Activated T-helper 17 cell treated with anti-CD3 and anti-CD28 coated beads, Interleukin-2, amount 50 U/mL, for 72 hours (primary cell): ENCODE results near the gene CPB2. TPM values are rescaled to one million over a fixed set of nuclear protein-coding genes. Genes with fewer than 3 reads are reported as not detected.
A peak's percentile ranks its signal among the peaks of the same experiment; 100 is the strongest.

Experiments
- ATAC-seq: fragments of 150-1000 bp; cut with Tn5 transposase; replicated peaks from 2 replicates; pipeline ENCODE4 v1.10.0; 2021; ENCODE audit warnings: mild to moderate bottlenecking, moderate library complexity
- H3K27ac Mint-ChIP-seq: one replicate; pipeline ENCODE4 v1.8.0; 2022; ENCODE audit warnings: mixed read lengths
- H3K27me3 Mint-ChIP-seq: one replicate; pipeline ENCODE4 v1.8.0; 2022; ENCODE audit warnings: mixed read lengths
- H3K36me3 Mint-ChIP-seq: one replicate; pipeline ENCODE4 v1.8.0; 2022; ENCODE audit warnings: low read depth, mild to moderate bottlenecking, mixed read lengths
- H3K4me1 Mint-ChIP-seq: one replicate; pipeline ENCODE4 v1.8.0; 2022; ENCODE audit warnings: mixed read lengths
- H3K4me3 Mint-ChIP-seq: one replicate; pipeline ENCODE4 v1.8.0; 2022; ENCODE audit warnings: mild to moderate bottlenecking, mixed read lengths
- H3K9me3 Mint-ChIP-seq: one replicate; pipeline ENCODE4 v1.8.0; 2022; ENCODE audit warnings: mixed read lengths
- total RNA-seq, 2 donors: library from RNA; stranded (reverse); gene quantifications; one replicate each; pipeline ENCODE4 v1.2.3, GENCODE V29; 2022

CPB2 gene
- total RNA-seq, 2 donors from 2014 or later = not detected

DNA sequence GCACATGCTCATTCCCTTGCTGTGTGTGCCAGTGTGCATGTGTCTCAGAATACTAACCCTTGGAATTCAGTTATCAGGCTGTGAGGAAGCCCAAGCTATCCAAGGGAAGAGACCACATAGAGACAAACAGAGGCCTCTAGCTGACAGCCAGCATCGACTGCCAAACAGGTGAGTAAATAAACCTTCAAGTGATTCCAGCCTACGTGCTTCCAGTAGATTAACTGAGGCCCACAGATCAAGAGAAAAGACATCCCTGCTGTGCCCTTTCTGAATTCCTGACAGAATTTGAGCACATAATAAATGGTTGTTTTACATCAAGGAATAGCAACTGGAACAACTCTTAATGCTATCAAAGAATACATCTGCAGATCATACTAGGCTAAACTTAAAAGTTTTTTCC lies 69.8 kb downstream of the CPB2 start:
- H3K9me3 Mint-ChIP-seq = peaks cover 3% of the 10 kb centered on the region
- ATAC-seq = no peak
- H3K27ac Mint-ChIP-seq = no peak overlapping the region
- H3K4me3 Mint-ChIP-seq = no peak overlapping the region
- H3K4me1 Mint-ChIP-seq = peaks cover 6% of the 10 kb centered on the region
- peaks cover 91% of the 10 kb centered on the region for H3K36me3 Mint-ChIP-seq
- no peaks in the 10 kb centered on the region for H3K27me3 Mint-ChIP-seq

DNA sequence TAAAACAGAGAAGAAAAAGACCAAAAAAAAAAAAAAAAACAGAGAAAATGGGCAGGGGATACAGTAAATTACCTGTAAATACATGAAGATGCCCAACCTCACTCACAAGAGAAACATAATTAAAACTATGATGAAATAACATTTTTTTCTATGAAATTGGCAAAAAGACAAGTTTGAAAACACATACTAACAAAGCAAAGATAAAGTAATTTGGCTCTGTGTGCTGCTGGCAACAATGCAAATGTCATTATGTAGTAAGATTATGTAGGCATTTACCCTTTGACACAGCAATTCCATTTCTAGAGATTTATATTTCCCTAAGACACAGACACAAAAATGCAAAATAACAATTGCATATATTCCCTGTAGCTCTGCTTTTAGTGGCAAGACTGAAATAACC lies 72.5 kb downstream of the CPB2 start:
- Mint-ChIP-seq H3K9me3 (peaks cover 3% of the 10 kb centered on the region), H3K4me3 (no peak overlapping the region), H3K27ac (no peak overlapping the region), H3K4me1 (peaks cover 15% of the 10 kb centered on the region), H3K27me3 (no peaks in the 10 kb centered on the region), H3K36me3 (peaks cover 88% of the 10 kb centered on the region)
- no peak for ATAC-seq

GRCh38 chr13:46031581-46032263 lies 73.1 kb downstream of the CPB2 start:
- H3K4me3 Mint-ChIP-seq = no peak overlapping the region
- H3K9me3 Mint-ChIP-seq = peaks cover 3% of the 10 kb centered on the region
- peak overlapping the region; percentile 55 for H3K27ac Mint-ChIP-seq
- H3K27me3 Mint-ChIP-seq = no peaks in the 10 kb centered on the region
- ATAC-seq = no peak
- H3K36me3 Mint-ChIP-seq = peaks cover 84% of the 10 kb centered on the region
- peaks cover 15% of the 10 kb centered on the region for H3K4me1 Mint-ChIP-seq

- Mint-ChIP-seq H3K27ac (no peak overlapping the region), H3K36me3 (peaks cover 70% of the 10 kb centered on the region), H3K4me1 (peaks cover 9% of the 10 kb centered on the region), H3K9me3 (no peaks in the 10 kb centered on the region), H3K27me3 (no peaks in the 10 kb centered on the region), H3K4me3 (no peak overlapping the region)
- ATAC-seq = no peak
These were observed 79.7 kb downstream of the CPB2 start for GRCh38 chr13:46025157-46025556.

DNA sequence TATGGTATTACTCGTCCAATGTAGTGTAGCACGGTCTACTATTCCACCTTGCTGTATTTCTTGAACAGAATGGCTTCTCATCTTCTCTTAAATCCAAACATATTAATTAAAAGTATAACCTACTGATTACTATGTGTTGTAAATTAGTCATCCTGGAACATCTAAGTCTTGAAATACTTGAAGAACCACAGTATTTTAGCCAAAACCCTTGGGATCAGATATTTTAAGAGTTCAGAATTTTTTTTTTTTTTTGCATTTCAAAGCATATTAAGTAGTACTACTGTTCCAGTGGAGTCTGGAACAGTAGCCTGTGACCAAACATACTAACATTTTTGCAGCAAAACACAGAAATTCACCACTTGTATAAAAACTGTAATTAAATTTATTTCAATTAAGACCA lies 82.4 kb downstream of the CPB2 start:
- peaks cover 71% of the 10 kb centered on the region for H3K36me3 Mint-ChIP-seq
- no peaks in the 10 kb centered on the region for H3K9me3 Mint-ChIP-seq

GRCh38 chr13:46016216-46016615 lies 88.6 kb downstream of the CPB2 start:
- Mint-ChIP-seq H3K9me3 (no peaks in the 10 kb centered on the region), H3K27me3 (no peaks in the 10 kb centered on the region), H3K4me1 (peaks cover 5% of the 10 kb centered on the region), H3K27ac (no peak overlapping the region), H3K4me3 (no peak overlapping the region), H3K36me3 (peaks cover 80% of the 10 kb centered on the region)
- no peak for ATAC-seq

More for the DNA sequence above, 82.4 kb downstream of the CPB2 start:
- no peak overlapping the region for H3K4me3 Mint-ChIP-seq
- H3K27ac Mint-ChIP-seq = no peak overlapping the region
- peaks cover under 1% of the 10 kb centered on the region for H3K4me1 Mint-ChIP-seq
- no peaks in the 10 kb centered on the region for H3K27me3 Mint-ChIP-seq
- no peak for ATAC-seq

DNA sequence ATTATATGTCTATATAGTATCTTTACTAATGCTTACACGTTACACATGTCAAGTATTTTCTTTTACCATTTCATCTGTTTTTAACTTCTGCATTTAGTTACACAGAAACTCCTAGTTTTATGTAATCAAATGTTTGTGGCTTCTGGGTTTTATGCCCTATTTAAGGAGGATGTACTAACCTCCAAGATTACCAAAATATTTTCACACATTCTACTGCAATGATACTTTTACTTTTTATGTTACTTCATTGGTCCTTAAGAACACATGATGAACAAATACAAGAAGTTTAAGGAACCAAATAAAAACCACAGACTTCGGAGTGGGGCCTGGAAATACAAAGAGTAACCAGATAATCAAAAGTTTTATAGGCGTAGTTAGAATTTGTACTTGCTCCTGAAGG lies 89.5 kb downstream of the CPB2 start:
- H3K36me3 Mint-ChIP-seq = peaks cover 85% of the 10 kb centered on the region
- no peaks in the 10 kb centered on the region for H3K9me3 Mint-ChIP-seq
- no peaks in the 10 kb centered on the region for H3K27me3 Mint-ChIP-seq
- H3K4me3 Mint-ChIP-seq = no peak overlapping the region
- H3K4me1 Mint-ChIP-seq = peaks cover 5% of the 10 kb centered on the region
- H3K27ac Mint-ChIP-seq = no peak overlapping the region
- no peak for ATAC-seq

GRCh38 chr13:46012404-46012803 lies 92.4 kb downstream of the CPB2 start:
- Mint-ChIP-seq H3K9me3 (no peaks in the 10 kb centered on the region), H3K27me3 (no peaks in the 10 kb centered on the region), H3K36me3 (peaks cover 86% of the 10 kb centered on the region), H3K4me1 (peaks cover 5% of the 10 kb centered on the region), H3K4me3 (no peak overlapping the region), H3K27ac (peak overlapping the region; percentile 75)
- ATAC-seq = peak; percentile 82

- H3K27me3 Mint-ChIP-seq = no peaks in the 10 kb centered on the region
- peaks cover 86% of the 10 kb centered on the region for H3K36me3 Mint-ChIP-seq
- H3K27ac Mint-ChIP-seq = no peak overlapping the region
- no peak overlapping the region for H3K4me3 Mint-ChIP-seq
- no peak for ATAC-seq
- H3K9me3 Mint-ChIP-seq = no peaks in the 10 kb centered on the region
- H3K4me1 Mint-ChIP-seq = peaks cover 5% of the 10 kb centered on the region
These were observed 94.7 kb downstream of the CPB2 start for GRCh38 chr13:46010148-46010547.

DNA sequence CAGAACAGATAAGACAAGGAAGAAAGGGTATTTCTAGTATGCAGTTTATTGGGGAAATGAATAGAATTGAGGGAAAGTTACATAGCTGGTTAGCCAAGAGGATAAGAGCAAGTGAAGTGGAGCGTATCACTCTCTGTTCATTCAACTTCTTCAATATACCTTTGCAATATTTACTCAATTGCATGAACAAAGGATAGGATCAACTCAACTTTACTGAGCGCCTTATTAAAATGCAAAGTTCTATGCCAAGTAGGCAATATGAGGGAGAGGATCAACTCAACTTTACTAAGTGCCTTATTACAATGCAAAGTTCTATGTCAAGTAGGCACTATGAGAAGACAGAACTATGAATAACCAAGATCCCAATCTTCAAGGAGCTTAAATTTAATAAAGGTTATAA lies 96.2 kb downstream of the CPB2 start:
- no peaks in the 10 kb centered on the region for H3K27me3 Mint-ChIP-seq
- H3K36me3 Mint-ChIP-seq = peaks cover 91% of the 10 kb centered on the region
- no peak for ATAC-seq

GRCh38 chr13:46006688-46007452 lies 98.0 kb downstream of the CPB2 start:
- Mint-ChIP-seq H3K4me3 (no peak overlapping the region), H3K27me3 (no peaks in the 10 kb centered on the region), H3K4me1 (no peaks in the 10 kb centered on the region), H3K9me3 (no peaks in the 10 kb centered on the region), H3K36me3 (peaks cover 95% of the 10 kb centered on the region), H3K27ac (no peak overlapping the region)
- peak; percentile 59 for ATAC-seq

More for the DNA sequence above, 96.2 kb downstream of the CPB2 start:
- Mint-ChIP-seq H3K27ac (no peak overlapping the region), H3K9me3 (no peaks in the 10 kb centered on the region), H3K4me1 (no peaks in the 10 kb centered on the region), H3K4me3 (no peak overlapping the region)

- no peak for ATAC-seq
- Mint-ChIP-seq H3K27ac (no peak overlapping the region), H3K9me3 (no peaks in the 10 kb centered on the region), H3K4me1 (no peaks in the 10 kb centered on the region), H3K27me3 (no peaks in the 10 kb centered on the region), H3K36me3 (peaks cover 98% of the 10 kb centered on the region), H3K4me3 (no peak overlapping the region)
These were observed 100.3 kb downstream of the CPB2 start for GRCh38 chr13:46004491-46004890.
